AG20443 (cell line): Measurements from ENCODE around the gene ST3GAL5.
"Not testable (repeated sequence)": the region's sequence is repeated elsewhere in the genome, so short reads cannot be mapped to it uniquely, and the experiment has no call there.

ENCODE experiments used
- DNase-seq: peaks from one replicate; pipeline ENCODE4 v3.0.0; 2012; ENCODE audit warnings: low spot score, mixed read lengths

The ST3GAL5 gene

DNA sequence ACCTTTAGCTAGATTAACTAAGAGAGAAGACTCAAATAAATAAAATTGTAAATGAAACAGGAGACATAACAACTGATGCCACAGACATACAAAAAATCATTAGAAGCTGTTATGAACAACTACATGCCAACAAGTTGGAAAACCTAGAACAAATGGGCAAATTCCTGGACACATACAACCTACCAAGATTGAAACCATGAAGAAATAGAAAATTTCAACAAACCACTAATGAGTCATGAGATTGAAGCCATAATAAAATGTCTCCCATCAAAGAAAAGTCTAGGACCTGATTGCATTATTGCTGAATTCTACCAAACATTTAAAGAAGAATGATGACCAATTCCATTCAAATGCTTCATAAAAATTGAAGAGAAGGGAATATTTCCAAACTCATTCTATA lies 54.3 kb downstream of the ST3GAL5 start:
- DNase-seq = no peak

GRCh38 chr2:85831735-85832134 lies 57.1 kb downstream of the ST3GAL5 start:
- DNase-seq = no peak

DNA sequence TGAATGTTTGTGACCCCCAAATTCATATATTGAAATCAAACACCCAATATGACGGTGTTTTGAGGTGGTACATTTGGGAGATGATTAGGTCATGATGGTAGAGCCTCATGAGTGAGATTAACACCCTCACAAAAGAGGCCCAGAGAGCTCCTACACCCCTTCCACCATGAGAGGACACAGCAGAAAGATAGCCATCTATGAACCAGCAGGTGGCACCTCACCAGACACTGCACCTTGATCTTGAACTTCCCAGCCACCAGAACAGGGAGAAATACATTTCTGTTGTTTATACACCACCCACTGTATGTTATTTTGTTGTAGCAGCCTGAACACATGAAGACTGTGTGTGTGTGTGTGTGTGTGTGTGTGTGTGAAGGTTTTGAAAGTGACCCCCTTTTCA lies 58.1 kb downstream of the ST3GAL5 start:
- no peak for DNase-seq

- not testable (repeated sequence) for DNase-seq
These were observed 59.4 kb downstream of the ST3GAL5 start for GRCh38 chr2:85829394-85829793.

GRCh38 chr2:85828725-85829124 lies 60.1 kb downstream of the ST3GAL5 start:
- DNase-seq = no peak

- DNase-seq = no peak
These were observed 60.8 kb downstream of the ST3GAL5 start for GRCh38 chr2:85827879-85828569.

DNA sequence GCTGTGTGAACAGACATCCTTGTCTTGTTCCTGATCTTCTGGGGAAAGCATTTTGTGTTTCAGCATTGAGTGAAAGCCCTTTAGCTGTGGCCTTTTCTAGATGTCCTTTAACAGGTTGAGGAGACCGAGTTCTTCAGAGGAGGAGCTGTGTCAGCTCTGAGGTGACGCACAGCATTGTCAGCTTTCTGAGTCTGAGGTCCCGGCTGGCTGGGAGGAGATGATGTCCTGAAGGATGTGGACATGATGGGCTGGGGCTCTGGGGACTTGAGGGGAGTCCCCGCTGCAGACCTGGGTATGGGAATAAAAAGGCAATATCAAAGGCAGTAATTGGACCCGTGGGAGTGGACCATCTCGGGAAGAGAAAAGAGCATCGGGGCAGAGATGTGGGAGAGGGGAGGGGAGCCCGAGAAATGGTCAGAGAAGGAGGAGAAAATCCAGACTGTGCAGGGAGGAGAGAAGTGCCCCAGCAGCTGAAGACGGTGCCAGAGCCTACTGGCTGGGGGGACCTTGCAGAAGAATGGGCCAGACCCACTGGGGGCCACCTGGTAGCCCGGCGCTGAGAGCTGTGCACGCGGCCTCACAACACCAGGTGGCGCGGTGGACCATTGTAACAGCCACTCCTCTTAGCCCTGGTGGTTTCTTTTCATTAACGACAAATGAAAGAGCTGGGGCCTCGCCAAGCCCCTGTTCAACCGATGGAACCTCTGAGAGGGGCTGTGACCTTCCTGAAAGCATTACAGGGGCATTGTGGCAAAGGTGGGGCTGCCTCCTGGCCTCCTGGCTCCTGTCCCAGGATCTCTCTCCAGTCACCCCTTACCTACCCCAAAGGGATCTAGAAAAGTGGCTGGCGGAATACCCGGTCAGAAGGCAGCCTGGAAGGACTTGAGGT lies 61.6 kb downstream of the ST3GAL5 start:
- DNase-seq = peak; percentile 89

DNA sequence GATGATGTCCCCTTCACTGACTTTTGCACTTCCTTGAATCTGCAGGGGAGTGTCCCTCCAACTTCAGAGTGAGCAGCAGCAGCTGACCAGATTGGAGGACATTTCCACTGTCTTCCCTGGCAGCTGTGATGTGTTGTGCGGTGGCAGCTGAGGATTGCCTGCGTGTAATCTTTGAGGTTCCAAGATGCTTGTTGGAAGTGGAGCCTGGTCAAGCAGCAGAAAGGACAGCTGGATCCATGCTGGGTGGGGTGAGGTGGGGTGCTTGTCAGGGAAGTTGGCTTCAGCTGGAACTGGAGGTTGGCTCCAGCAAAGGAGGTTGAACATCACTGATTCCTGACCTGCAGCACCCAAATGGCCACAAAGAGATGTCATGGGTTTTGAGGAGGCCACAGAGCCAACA lies 64.8 kb downstream of the ST3GAL5 start:
- no peak for DNase-seq

DNA sequence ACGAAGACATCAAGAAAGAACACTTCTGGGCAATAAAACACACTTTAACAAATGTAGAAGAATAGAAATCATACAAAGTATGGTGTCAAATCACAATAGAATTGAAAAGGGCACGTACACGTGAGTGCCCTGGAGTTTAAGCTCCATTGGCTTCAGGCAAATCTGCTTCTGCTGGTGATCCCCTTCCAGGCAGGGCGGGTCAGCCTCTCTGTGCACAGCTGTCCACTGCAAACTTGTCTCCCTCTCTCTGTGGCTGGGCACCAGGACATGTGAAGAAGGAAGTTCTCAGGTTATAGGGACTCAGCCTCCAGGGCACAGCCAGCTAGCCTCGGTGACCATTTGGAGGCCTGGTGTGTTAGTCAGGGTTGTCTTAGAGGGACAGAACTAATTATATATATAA lies 66.0 kb downstream of the ST3GAL5 start:
- no peak for DNase-seq

DNA sequence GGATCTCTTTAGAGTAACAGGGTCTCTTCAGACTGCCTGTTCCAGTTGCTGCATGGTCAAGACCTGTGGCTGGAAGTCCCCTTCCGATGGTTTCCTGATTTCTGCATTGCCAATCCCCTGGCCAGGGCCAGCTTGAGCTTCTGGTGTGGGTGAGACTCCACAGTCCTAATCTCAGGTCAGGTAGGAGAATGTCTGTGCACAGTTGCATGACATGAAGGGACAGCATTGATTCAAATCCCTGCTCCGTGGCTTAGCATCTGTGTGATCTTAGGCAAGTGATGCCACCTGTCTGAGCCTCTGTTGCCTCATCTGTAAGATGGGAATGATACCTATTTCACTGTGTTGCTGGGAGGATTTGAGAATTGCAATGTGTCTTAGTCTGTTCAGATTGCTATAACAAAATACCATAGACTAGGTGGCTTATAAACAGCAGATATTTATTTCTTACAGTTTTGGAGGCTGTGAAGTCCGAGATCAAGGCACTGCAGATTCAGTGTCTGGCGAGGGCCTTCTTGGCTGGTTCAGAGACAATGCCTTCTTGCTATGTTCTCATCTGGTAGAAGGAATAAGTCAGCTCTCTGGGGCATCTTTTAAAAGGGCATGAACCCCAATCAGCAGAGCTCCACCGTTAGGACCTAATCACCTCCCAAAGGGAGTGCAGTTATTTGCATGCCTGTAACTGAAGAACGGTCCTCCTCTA lies 68.8 kb downstream of the ST3GAL5 start:
- DNase-seq = no peak

- no peak for DNase-seq
These were observed 73.8 kb downstream of the ST3GAL5 start for GRCh38 chr2:85814802-85815550.

GRCh38 chr2:85813982-85814801 lies 74.6 kb downstream of the ST3GAL5 start:
- peak; percentile 92 for DNase-seq

GRCh38 chr2:85813211-85813981 lies 75.4 kb downstream of the ST3GAL5 start:
- no peak for DNase-seq

DNA sequence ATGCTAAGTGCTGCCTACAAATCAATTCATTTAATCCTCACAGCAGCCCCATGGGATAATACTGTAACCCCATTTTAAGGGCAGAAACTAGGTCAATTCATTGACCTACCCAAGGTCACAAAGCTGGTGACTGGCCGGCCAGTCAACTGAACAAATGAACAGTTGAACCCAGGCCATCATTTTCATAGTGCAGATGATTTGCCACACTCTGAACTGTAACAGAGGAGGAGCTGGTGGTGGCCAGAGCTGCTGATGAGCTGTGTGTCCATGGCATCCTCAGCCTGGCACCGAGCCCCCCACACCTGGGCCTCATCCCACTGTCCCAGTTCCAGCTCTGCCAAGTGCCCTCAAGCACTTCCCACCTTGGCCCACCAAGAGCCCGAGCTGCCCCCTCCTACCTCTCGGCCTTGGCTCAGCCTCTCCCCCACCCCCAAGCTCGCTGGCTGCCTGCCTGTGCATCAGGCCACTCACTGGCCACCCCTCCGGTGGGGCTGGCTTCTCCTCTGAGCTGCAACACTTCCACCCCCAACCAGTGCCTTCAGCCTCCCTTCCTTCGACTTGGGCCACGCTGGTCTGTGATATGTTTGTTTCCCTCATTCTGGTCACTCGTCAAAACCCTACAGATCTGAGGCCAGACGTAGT lies 76.6 kb downstream of the ST3GAL5 start:
- no peak for DNase-seq

GRCh38 chr2:85811180-85812093 lies 77.4 kb downstream of the ST3GAL5 start:
- peak; percentile 78 for DNase-seq

DNA sequence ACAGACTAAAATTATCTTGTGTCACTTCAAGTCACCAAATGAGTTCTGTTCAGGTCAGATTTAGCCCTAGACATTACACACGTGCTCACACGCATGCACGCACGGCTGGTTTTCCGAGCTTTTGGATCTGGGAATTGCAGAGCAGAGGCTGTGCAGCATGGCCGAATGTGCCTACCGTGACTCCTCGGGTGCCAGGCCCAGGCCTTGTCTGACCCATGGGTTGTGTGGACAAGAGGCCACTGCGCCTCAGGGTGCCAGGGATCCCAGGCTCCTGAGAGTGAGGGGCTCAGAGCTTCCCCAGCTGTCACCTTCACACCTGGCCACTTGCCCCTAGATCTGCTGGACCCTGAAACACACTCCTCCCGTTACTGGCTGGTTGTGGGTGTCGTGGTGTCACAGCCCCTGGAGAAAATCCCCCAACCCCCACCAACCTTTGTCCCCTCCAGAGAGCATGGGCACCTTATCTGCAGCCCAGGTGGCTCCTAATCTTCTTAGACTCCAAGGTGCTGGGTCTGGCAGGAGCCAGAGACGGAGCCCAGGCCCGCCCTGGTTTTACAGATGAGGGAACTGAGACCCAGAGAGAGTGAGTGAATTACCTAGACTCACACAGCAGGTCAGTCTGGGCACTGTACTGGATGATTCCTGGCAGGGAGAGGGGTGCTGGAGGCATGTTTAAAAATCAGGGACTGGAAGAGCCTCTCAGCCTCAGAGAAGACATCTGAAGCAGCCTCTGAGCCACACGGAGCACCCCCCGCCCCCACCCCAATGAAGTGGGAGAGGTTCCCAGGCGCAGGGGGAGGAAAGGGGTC lies 78.2 kb downstream of the ST3GAL5 start:
- DNase-seq = no peak

GRCh38 chr2:85807756-85808155 lies 81.0 kb downstream of the ST3GAL5 start:
- DNase-seq = no peak
